GM12878 (cell line): Measurements from ENCODE around the gene CD48. TPM values are rescaled to one million over a fixed set of nuclear protein-coding genes. Genes with fewer than 3 reads are reported as not detected.
A peak's percentile ranks its signal among the peaks of the same experiment; 100 is the strongest.

Experiments
- ATAC-seq: fragments of 200-7000 bp; cut with Tn5 transposase; 3 replicates; pipeline ENCODE4 v1.9.1; 2020; ENCODE audit warnings: mild to moderate bottlenecking, moderate library complexity
- BruUV-seq: library from RNA; stranded (reverse); fragments of 400-500 nt; replicated peaks from 2 replicates; lab custom pipeline; 2021; lab: Mats Ljungman, UMichigan
- CTCF ChIA-PET: fragments of 300-600 bp; sonication (Branson Sonifier 250); formaldehyde crosslinking; extraction: SDS; loops from one replicate; lab custom pipeline; 2021; ENCODE audit warnings: inconsistent platforms; lab: Yijun Ruan, JAX
- POLR2A ChIA-PET: fragments of 350-600 bp; formaldehyde crosslinking; extraction: SDS; loops from one replicate; lab custom pipeline; 2021; ENCODE audit warnings: inconsistent platforms; lab: Charles Lee
- RAD21 ChIA-PET: fragments of 300-600 bp; sonication (Branson Sonifier 250); formaldehyde crosslinking; loops from one replicate; lab custom pipeline; 2023; ENCODE audit warnings: antibody characterized with exemption; ENCODE audit not compliant: unreplicated experiment; lab: Charles Lee
- SMC1A ChIA-PET: fragments of 300-600 bp; sonication (Branson Sonifier 250); formaldehyde crosslinking; loops from one replicate; lab custom pipeline; 2023; ENCODE audit not compliant: unreplicated experiment, uncharacterized antibody; lab: Charles Lee
- DNase-seq: peaks from one replicate; pipeline ENCODE4 v3.0.0-alpha.2; 2011; ENCODE audit warnings: low read depth, low spot score
- FAIRE-seq: peaks from 3 replicates; lab custom pipeline; 2011; peaks lifted over from hg19 to GRCh38; lab: Jason Lieb, UNC
- H2AFZ ChIP-seq: 2 replicates; pipeline ENCODE4 v1.6.0; 2011; ENCODE audit warnings: low read depth, low read length, control low read depth; ENCODE audit not compliant: control insufficient read depth
- H3K27ac ChIP-seq: 2 replicates; pipeline ENCODE4 v1.5.1; 2011; ENCODE audit warnings: control low read depth; ENCODE audit not compliant: control insufficient read depth, insufficient read depth
- H3K27me3 ChIP-seq, 2 experiments: replicated peaks in 1 of 2; 2 replicates each; pipeline versions ENCODE4 v1.6.0 to v1.6.1; 2011; ENCODE audit warnings: low read length in 1 of 2; ENCODE audit not compliant: control insufficient read depth in 2 of 2, insufficient read depth in 2 of 2
- H3K36me3 ChIP-seq, 2 experiments: 2 replicates each; pipeline ENCODE4 v1.5.1; 2011; ENCODE audit warnings: low read length in 1 of 2; ENCODE audit not compliant: control insufficient read depth in 2 of 2, insufficient read depth in 2 of 2
- H3K4me1 ChIP-seq: 2 replicates; pipeline ENCODE4 v1.6.1; 2011; ENCODE audit warnings: mild to moderate bottlenecking, low read length, moderate library complexity, mixed read lengths; ENCODE audit not compliant: control insufficient read depth, insufficient read depth
- H3K4me2 ChIP-seq: 2 replicates; pipeline ENCODE4 v1.6.0; 2011; ENCODE audit warnings: control low read depth; ENCODE audit not compliant: control insufficient read depth, insufficient read depth
- H3K4me3 ChIP-seq: fragments of 200-600 bp; sonication (generic); 2 replicates; pipeline ENCODE4 v1.5.1; 2016
- H3K79me2 ChIP-seq: 2 replicates; pipeline ENCODE4 v1.6.0; 2011; ENCODE audit warnings: low read length; ENCODE audit not compliant: control insufficient read depth, insufficient read depth
- H3K9ac ChIP-seq: 2 replicates; pipeline ENCODE4 v1.8.0; 2011; ENCODE audit warnings: low read length, control low read depth, mixed read lengths; ENCODE audit not compliant: control insufficient read depth, insufficient read depth
- H3K9me3 ChIP-seq: replicated peaks from 3 replicates; pipeline ENCODE4 v1.5.1; 2011; ENCODE audit warnings: mild to moderate bottlenecking, low read length; ENCODE audit not compliant: control insufficient read depth, insufficient read depth
- H4K20me1 ChIP-seq: 2 replicates; pipeline ENCODE4 v1.6.0; 2011; ENCODE audit not compliant: control insufficient read depth, insufficient read depth
- CHD1 ChIP-seq: IDR thresholded peaks from 2 replicates; pipeline ENCODE4 v1.6.1; 2012; ENCODE audit warnings: low read depth, low read length, improper control_type of control experiment
- NR2F1 ChIP-seq: fragments of 450-650 bp; conservative IDR thresholded peaks from 2 replicates; pipeline ENCODE4 v1.6.1; 2017; ENCODE audit warnings: mild to moderate bottlenecking
- POLR2AphosphoS2 ChIP-seq: IDR thresholded peaks from 2 replicates; pipeline ENCODE4 v1.6.1; 2011; ENCODE audit warnings: low read depth, mild to moderate bottlenecking, low read length, improper control_type of control experiment, moderate library complexity
- RELA ChIP-seq: fragments of 450-650 bp; IDR thresholded peaks from 2 replicates; pipeline ENCODE4 v1.8.0; 2014; ENCODE audit warnings: borderline replicate concordance; ENCODE audit not compliant: partially characterized antibody
- SMARCA5 ChIP-seq: fragments of 450-650 bp; IDR thresholded peaks from 2 replicates; pipeline ENCODE4 v1.6.1; 2017; ENCODE audit warnings: mild to moderate bottlenecking
- SRF ChIP-seq, 2 experiments: IDR thresholded peaks; 2 replicates each; pipeline ENCODE4 v1.6.1; 2011; ENCODE audit warnings: low read depth in 2 of 2, low read length in 2 of 2, mild to moderate bottlenecking in 1 of 2, moderate library complexity in 1 of 2
- WGBS: methylation state at CpG from one replicate; pipeline ENCODE4 v1.1.6; 2016; ENCODE audit warnings: low lambda C conversion rate; ENCODE audit not compliant: insufficient replicate concordance, insufficient coverage; ENCODE audit errors: missing lambda C conversion rate; 5-methylcytosine and 5-hydroxymethylcytosine counted together
- in situ Hi-C: fragments of 300-500 bp; cut with MboI; formaldehyde crosslinking; loops from 9 replicates; pipeline ENCODE4 v1.14.3; 2018; ENCODE audit warnings: mixed read lengths
- intact Hi-C: fragments of 100-400 bp; cut with micrococcal nuclease; formaldehyde crosslinking; loops from one replicate; pipeline ENCODE4 v1.14.2; 2022; ENCODE audit not compliant: unreplicated experiment
- polyA plus RNA-seq, 11 experiments: library from polyadenylated mRNA; depleted of rRNA in 4 of 11; unstranded in 6 of 11; stranded (reverse) in 5 of 11; fragments of >200 nt; fragmentation: Nextera tagmentation in 4 of 11; fragmentation: Illumina TruSeq in 1 of 11; extraction: Ambion mirVana in 4 of 11; extraction: Trizol in 1 of 11; gene quantifications; 1 replicate in 1 of 11; 2 replicates in 10 of 11; pipeline versions ENCODE4 v1.2.1 to v1.2.3, GENCODE V29; 2011 to 2016; ENCODE audit warnings: inconsistent platforms in 2 of 11, missing spikeins in 2 of 11, low read depth in 1 of 11
- total RNA-seq, 4 experiments: library from RNA; depleted of rRNA in 3 of 4; stranded (reverse); fragments of >200 nt in 3 of 4; fragmentation: Illumina TruSeq in 1 of 4; extraction: Trizol in 1 of 4; gene quantifications; 2 replicates each; pipeline versions ENCODE4 v1.2.1 to v1.2.3, GENCODE V29; 2013 to 2021

The CD48 gene
- total and polyA plus RNA-seq, 10 of the 15 experiments (the other 5 are each of a cell fraction or from before 2014, with no cell fraction given): 302 to 1,315 (median 430) TPM

- no peaks in the 10 kb centered on the region for H3K27me3 ChIP-seq
- peaks cover 64% of the 10 kb centered on the region for H3K4me1 ChIP-seq
- DNase-seq (no peak), ATAC-seq (no peak), FAIRE-seq (no peak)
- H3K4me3 ChIP-seq: no peak overlapping the region
- TF ChIP-seq SMARCA5 (no peak), NR2F1 (0 out of 2 replicates have a peak, but pooled peaks have one; percentile 11)
- in situ Hi-C loops (no loop called here), intact Hi-C loops (no loop called here)
- SMC1A ChIA-PET: interaction anchor here (0.8 to 15.1 kb wide), 10 partner anchors 9 to 205 kb away, joined by 3 to 447 read pairs (median 6); partner anchors contain the start of gene LY9
- peaks cover 74% of the 10 kb centered on the region for H3K79me2 ChIP-seq
- 0 out of 2 replicates have a peak overlapping the region, but pooled peaks have one; percentile 11 for H3K4me2 ChIP-seq
- WGBS: 93% methylated on average over 7 of the region's 7 CpGs
- no peak overlapping the region for H2AFZ ChIP-seq
- H3K9ac ChIP-seq: no peak overlapping the region
- POLR2A ChIA-PET: interaction anchor here (0.5 to 2.6 kb wide), 4 partner anchors 9 to 91 kb away, joined by 3 to 12 read pairs (median 6); no protein-coding TSS in a partner anchor
- CTCF ChIA-PET: interaction anchor here (1.1 to 13.0 kb wide), 11 partner anchors 8 to 207 kb away, joined by 4 to 234 read pairs (median 8); partner anchors contain the start of gene SLAMF7
- peaks cover 18 to 35% of the 10 kb centered on the region in 2 experiments for H3K36me3 ChIP-seq
- RAD21 ChIA-PET: interaction anchor here (1.2 to 4.7 kb wide), 12 partner anchors 9 to 74 kb away, joined by 3 to 48 read pairs (median 5); no protein-coding TSS in a partner anchor
- BruUV-seq: no TSS peak
- H3K27ac ChIP-seq: peak overlapping the region; percentile 29; the same call in 1 of the 2 replicates
- no peaks in the 10 kb centered on the region for H4K20me1 ChIP-seq
- H3K9me3 ChIP-seq: no peaks in the 10 kb centered on the region
These were observed 35.3 kb upstream of the CD48 start for GRCh38 chr1:160746836-160747500.

GRCh38 chr1:160745551-160745950, 33.9 kb upstream of the CD48 start:
- no peaks in the 10 kb centered on the region for H3K27me3 ChIP-seq
- ChIA-PET RAD21 (interaction anchor here (1.3 to 8.3 kb wide), 15 partner anchors 9 to 208 kb away, joined by 3 to 151 read pairs (median 10); partner anchors contain the start of genes CD48 and LY9), SMC1A (interaction anchor here (0.7 to 15.1 kb wide), 16 partner anchors 8 to 244 kb away, joined by 3 to 447 read pairs (median 6); partner anchors contain the start of gene CD48), POLR2A (interaction anchor here (1.3 to 8.3 kb wide), 8 partner anchors 12 to 34 kb away, joined by 6 to 65 read pairs (median 10); partner anchors contain the start of gene CD48)
- no peaks in the 10 kb centered on the region for H3K9me3 ChIP-seq
- 86% methylated on average over 1 of the region's 1 CpG for WGBS
- H3K27ac ChIP-seq: peak overlapping the region; percentile 78
- H3K4me3 ChIP-seq: peak overlapping the region; percentile 99
- peaks cover 15 to 23% of the 10 kb centered on the region in 2 experiments for H3K36me3 ChIP-seq
- FAIRE-seq: no peak
- H3K4me1 ChIP-seq: peaks cover 58% of the 10 kb centered on the region
- peak; percentile 66; the same call in 1 of the 2 replicates for TF ChIP-seq POLR2AphosphoS2
- no peak for TF ChIP-seq SRF (IDR thresholded peaks at IDR 0.05; ENCODE audit: low read depth in 2 of 2, low read length in 2 of 2)
- no peak for TF ChIP-seq CHD1
- no peak for TF ChIP-seq RELA
- TF ChIP-seq, all 136 proteins: peak for 1
- peaks cover 85% of the 10 kb centered on the region for H3K79me2 ChIP-seq
- H2AFZ ChIP-seq: no peak overlapping the region
- no TSS peak for BruUV-seq
- intact Hi-C loops: no loop called here
- peak overlapping the region; percentile 36 for H3K9ac ChIP-seq
- CTCF ChIA-PET: interaction anchor here (1.0 to 13.0 kb wide), 15 partner anchors 9 to 209 kb away, joined by 3 to 234 read pairs (median 8); partner anchors contain the start of genes CD48, ITLN2 and LY9
- DNase-seq (no peak), ATAC-seq (no peak)
- H4K20me1 ChIP-seq: no peaks in the 10 kb centered on the region
- in situ Hi-C loops: no loop called here
- peak overlapping the region; percentile 95 for H3K4me2 ChIP-seq
